ENCODE measurements around the gene HPRT1.

Gene HPRT1

DNA sequence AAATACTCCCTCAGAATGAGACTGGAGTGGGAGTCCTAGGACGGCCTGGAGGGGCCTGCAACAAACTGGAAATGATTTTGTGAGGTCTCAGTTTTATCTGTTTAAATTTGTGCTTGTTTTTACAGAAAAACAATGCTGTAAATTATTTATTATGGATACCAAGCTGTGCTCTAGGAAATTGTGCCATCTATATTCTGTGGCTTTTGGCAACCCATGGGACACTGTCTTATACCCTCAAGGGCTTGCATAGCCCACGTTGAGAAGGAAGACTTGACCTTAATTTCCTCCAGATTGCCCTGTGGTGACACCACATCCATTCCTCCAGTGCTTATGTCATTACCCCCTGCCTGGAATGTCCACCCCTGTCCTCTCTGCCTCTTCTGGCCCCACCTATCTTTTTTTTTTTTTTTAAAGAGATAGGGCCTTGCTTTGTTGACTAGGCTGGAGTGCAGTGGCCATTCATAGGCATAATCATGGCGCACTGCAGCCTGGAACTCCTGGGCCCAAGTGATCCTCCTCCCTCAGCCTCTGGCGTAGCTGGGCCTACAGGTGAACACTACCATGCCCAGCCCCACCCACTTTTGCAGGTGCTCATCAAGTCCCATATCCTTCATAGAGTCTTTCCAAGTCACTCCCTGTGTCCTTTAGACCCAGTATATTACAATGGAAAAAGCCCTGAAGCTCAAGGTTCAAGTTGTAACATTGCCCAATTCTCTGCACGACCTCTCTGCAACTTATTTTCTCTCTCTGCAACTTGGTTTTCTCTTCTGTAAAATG, 77.4 kb downstream of the HPRT1 start:
- Histone ChIP-seq H4K20me1 (ENCODE audit: insufficient read depth, low read length) (no peaks in the 10 kb centered on the region), H3K9me2 (replicated peaks; ENCODE audit: insufficient read depth, low read length) (no peaks in the 10 kb centered on the region), H3F3A (ENCODE audit: insufficient read depth, low read length) (no peaks in the 10 kb centered on the region), H3K79me2 (ENCODE audit: low read length) (no peaks in the 10 kb centered on the region), H3K27me3 (replicated peaks; ENCODE audit: insufficient read depth, low read length) (no peaks in the 10 kb centered on the region), H3K4me1 (ENCODE audit: low read length) (no peaks in the 10 kb centered on the region), H3K4me3 (ENCODE audit: low read length) (no peak overlapping the region), H3K36me3 (replicated peaks; ENCODE audit: insufficient read depth, low read length) (no peaks in the 10 kb centered on the region), H3K4me2 (ENCODE audit: low read depth, low read length) (no peak overlapping the region), H2AFZ (ENCODE audit: low read length) (no peak overlapping the region), H3K27ac (ENCODE audit: low read length) (no peak overlapping the region), H3K9me3 (replicated peaks; ENCODE audit: insufficient read depth, low read length) (no peaks in the 10 kb centered on the region), H3K9ac (ENCODE audit: low read length) (no peak overlapping the region)
- no peak for DNase-seq
- TF ChIP-seq, protein P1, sequence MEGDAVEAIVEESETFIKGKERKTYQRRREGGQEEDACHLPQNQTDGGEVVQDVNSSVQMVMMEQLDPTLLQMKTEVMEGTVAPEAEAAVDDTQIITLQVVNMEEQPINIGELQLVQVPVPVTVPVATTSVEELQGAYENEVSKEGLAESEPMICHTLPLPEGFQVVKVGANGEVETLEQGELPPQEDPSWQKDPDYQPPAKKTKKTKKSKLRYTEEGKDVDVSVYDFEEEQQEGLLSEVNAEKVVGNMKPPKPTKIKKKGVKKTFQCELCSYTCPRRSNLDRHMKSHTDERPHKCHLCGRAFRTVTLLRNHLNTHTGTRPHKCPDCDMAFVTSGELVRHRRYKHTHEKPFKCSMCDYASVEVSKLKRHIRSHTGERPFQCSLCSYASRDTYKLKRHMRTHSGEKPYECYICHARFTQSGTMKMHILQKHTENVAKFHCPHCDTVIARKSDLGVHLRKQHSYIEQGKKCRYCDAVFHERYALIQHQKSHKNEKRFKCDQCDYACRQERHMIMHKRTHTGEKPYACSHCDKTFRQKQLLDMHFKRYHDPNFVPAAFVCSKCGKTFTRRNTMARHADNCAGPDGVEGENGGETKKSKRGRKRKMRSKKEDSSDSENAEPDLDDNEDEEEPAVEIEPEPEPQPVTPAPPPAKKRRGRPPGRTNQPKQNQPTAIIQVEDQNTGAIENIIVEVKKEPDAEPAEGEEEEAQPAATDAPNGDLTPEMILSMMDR (IDR thresholded peaks at IDR 0.05; ENCODE audit: low read length), result no peak
- TF ChIP-seq EZH2phosphoT487 (IDR thresholded peaks at IDR 0.05; ENCODE audit: low read length), result no peak
- no peak for TF ChIP-seq EZH2 (optimal IDR thresholded peaks at IDR 0.05; ENCODE audit: low read depth, low read length)

GRCh38 chrX:134538316-134538715, 78.4 kb downstream of the HPRT1 start:
- no peak overlapping the region for H2AFZ ChIP-seq (ENCODE audit: low read length)
- no peaks in the 10 kb centered on the region for H3F3A ChIP-seq (ENCODE audit: insufficient read depth, low read length)
- TF ChIP-seq, protein P1 (IDR thresholded peaks at IDR 0.05; ENCODE audit: low read length), result no peak
- no peak for TF ChIP-seq EZH2phosphoT487 (IDR thresholded peaks at IDR 0.05; ENCODE audit: low read length)
- no peak overlapping the region for H3K4me2 ChIP-seq (ENCODE audit: low read depth, low read length)
- H3K27ac ChIP-seq (ENCODE audit: low read length), result no peak overlapping the region
- H3K9me3 ChIP-seq (replicated peaks; ENCODE audit: insufficient read depth, low read length), result no peaks in the 10 kb centered on the region
- no peaks in the 10 kb centered on the region for H4K20me1 ChIP-seq (ENCODE audit: insufficient read depth, low read length)
- no peaks in the 10 kb centered on the region for H3K36me3 ChIP-seq (replicated peaks; ENCODE audit: insufficient read depth, low read length)
- DNase-seq, result no peak
- no peak overlapping the region for H3K4me3 ChIP-seq (ENCODE audit: low read length)
- 0 out of 2 replicates have a peak, but pooled peaks cover 3% of the 10 kb centered on the region for H3K4me1 ChIP-seq (ENCODE audit: low read length)
- H3K9ac ChIP-seq (ENCODE audit: low read length), result no peak overlapping the region
- no peaks in the 10 kb centered on the region for H3K9me2 ChIP-seq (replicated peaks; ENCODE audit: insufficient read depth, low read length)
- H3K79me2 ChIP-seq (ENCODE audit: low read length), result no peaks in the 10 kb centered on the region
- no peaks in the 10 kb centered on the region for H3K27me3 ChIP-seq (replicated peaks; ENCODE audit: insufficient read depth, low read length)

DNA sequence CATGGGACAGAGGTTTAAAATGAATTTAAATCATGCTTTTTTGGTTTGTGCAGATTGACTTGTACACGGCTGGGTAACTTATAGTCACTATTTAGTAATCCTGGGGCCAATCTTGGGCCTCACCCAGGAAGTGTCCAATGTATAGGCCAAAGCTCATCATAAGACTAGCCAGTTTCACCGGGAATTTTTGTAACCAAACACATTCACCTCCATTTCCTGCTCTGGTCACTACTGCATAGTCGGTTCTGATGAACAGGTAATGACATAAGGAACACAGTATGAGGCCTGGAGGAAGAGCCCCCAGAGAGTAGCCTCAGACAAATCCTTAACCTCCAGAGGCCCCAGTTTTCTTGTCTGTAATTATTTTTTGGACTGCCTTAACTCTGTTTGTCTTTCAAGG, 81.9 kb downstream of the HPRT1 start:
- 0 out of 2 replicates have a peak, but pooled peaks cover 3% of the 10 kb centered on the region for H3K4me1 ChIP-seq (ENCODE audit: low read length)
- H3K4me3 ChIP-seq (ENCODE audit: low read length), result no peak overlapping the region
- no peak overlapping the region for H3K27ac ChIP-seq (ENCODE audit: low read length)
- H3K9me3 ChIP-seq (replicated peaks; ENCODE audit: insufficient read depth, low read length), result no peaks in the 10 kb centered on the region
- no peaks in the 10 kb centered on the region for H3K9me2 ChIP-seq (replicated peaks; ENCODE audit: insufficient read depth, low read length)
- H3K9ac ChIP-seq (ENCODE audit: low read length), result no peak overlapping the region
- H3K27me3 ChIP-seq (replicated peaks; ENCODE audit: insufficient read depth, low read length), result no peaks in the 10 kb centered on the region
- H3K4me2 ChIP-seq (ENCODE audit: low read depth, low read length), result no peak overlapping the region
- no peak for TF ChIP-seq EZH2 (optimal IDR thresholded peaks at IDR 0.05; ENCODE audit: low read depth, low read length)
- TF ChIP-seq EZH2phosphoT487 (IDR thresholded peaks at IDR 0.05; ENCODE audit: low read length), result no peak
- TF ChIP-seq, protein P1 (IDR thresholded peaks at IDR 0.05; ENCODE audit: low read length), result no peak
- no peak for DNase-seq
- no peak overlapping the region for H2AFZ ChIP-seq (ENCODE audit: low read length)
- no peaks in the 10 kb centered on the region for H4K20me1 ChIP-seq (ENCODE audit: insufficient read depth, low read length)
- no peaks in the 10 kb centered on the region for H3F3A ChIP-seq (ENCODE audit: insufficient read depth, low read length)
- no peaks in the 10 kb centered on the region for H3K79me2 ChIP-seq (ENCODE audit: low read length)
- no peaks in the 10 kb centered on the region for H3K36me3 ChIP-seq (replicated peaks; ENCODE audit: insufficient read depth, low read length)
